ENCODE measurements around the gene PRKAR2B. TPM values are rescaled to one million over a fixed set of nuclear protein-coding genes. Genes with fewer than 3 reads are reported as not detected.
"Not testable (repeated sequence)": the region's sequence is repeated elsewhere in the genome, so short reads cannot be mapped to it uniquely, and the experiment has no call there.

Gene PRKAR2B
- total RNA-seq, 2 donors from 2014 or later, result 1.1 to 1.6 TPM

GRCh38 chr7:107130487-107131220, 86.1 kb downstream of the PRKAR2B start:
- Mint-ChIP-seq H3K27me3 (ENCODE audit: low read depth) (peaks cover 3% of the 10 kb centered on the region), H3K27ac (no peak overlapping the region), H3K4me1 (ENCODE audit: low read depth) (peaks cover 11% of the 10 kb centered on the region), H3K36me3 (ENCODE audit: insufficient read depth in 2 of 2) (peaks cover 0 to 2% of the 10 kb centered on the region in 2 donors), H3K4me3 (no peak overlapping the region), H3K9me3 (peaks cover 0 to 2% of the 10 kb centered on the region in 2 donors)
- DNase-seq, result no peak
- ATAC-seq (replicated peaks in 1 of 2), result no peak

DNA sequence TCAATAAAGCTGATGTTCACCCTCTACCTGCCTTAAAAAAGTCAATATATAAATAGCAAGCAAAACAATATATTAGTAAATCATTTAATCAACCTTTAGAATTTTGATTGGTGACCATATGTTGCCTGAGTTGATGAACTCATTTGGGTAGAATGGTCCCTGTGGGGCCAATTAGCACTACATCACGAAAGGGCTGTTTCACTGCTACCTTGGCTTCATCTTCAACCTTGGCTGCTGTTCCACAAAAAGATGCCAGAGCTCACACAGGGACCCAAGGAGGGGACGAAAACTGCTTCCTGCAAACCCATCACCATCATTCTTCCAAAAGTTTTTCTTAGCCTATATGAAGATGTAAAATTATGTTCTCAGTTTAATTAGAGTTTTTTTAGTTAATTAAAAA, 88.9 kb downstream of the PRKAR2B start:
- Mint-ChIP-seq H3K27ac (no peak overlapping the region), H3K4me1 (ENCODE audit: low read depth) (no peaks in the 10 kb centered on the region), H3K9me3 (peaks cover 0 to 2% of the 10 kb centered on the region in 2 donors), H3K36me3 (ENCODE audit: insufficient read depth in 2 of 2) (peaks cover 0 to 2% of the 10 kb centered on the region in 2 donors), H3K4me3 (no peak overlapping the region), H3K27me3 (ENCODE audit: low read depth) (peaks cover 5% of the 10 kb centered on the region)
- DNase-seq (no peak), ATAC-seq (replicated peaks in 1 of 2) (no peak)

DNA sequence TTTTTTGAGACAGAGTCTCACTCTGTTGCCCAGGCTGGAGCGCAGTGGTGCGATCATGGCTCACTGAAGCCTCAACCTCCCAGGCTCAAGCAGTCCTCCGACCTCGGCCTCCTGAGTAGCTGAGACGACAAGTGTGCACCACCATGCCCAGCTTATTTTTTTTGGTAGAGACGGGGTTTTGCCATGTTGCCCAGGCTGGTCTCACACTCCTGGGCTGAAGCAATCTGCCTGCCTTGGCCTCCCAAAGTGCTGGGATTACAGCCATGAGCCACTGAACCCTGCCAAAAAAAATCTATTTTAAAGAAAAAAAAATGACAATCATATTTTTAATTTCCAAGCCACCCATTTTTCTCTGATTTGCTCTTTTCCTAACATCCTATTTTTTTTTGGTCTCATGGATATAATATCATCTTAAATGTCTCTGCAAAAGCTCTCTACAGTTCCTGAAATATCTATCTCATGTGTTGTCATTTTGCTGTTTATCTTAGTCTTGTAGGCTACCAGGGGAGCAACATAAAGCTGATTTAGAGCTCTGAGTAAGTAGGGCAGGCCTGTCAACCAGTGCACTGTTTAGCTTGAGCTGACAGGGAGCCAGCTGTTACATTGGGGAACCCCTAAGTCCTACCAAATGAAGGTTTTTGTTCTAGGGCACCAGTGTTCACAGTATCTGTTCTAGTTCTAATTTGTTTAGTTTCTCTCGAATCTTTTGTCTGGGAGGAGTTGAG, 94.4 kb downstream of the PRKAR2B start:
- no peaks in the 10 kb centered on the region for H3K4me1 Mint-ChIP-seq (ENCODE audit: low read depth)
- peaks cover 10% of the 10 kb centered on the region for H3K27me3 Mint-ChIP-seq (ENCODE audit: low read depth)
- ATAC-seq (replicated peaks in 1 of 2) (no peak), DNase-seq (no peak)
- H3K27ac Mint-ChIP-seq, result no peak overlapping the region
- peaks cover 0 to 2% of the 10 kb centered on the region in 2 donors for H3K36me3 Mint-ChIP-seq (ENCODE audit: insufficient read depth in 2 of 2)
- H3K4me3 Mint-ChIP-seq, result no peak overlapping the region
- peaks cover 0 to 2% of the 10 kb centered on the region in 2 donors for H3K9me3 Mint-ChIP-seq

- not testable (repeated sequence) for DNase-seq; H3K4me1 Mint-ChIP-seq (ENCODE audit: low read depth); ATAC-seq (replicated peaks in 1 of 2); H3K4me3 Mint-ChIP-seq; H3K27me3 Mint-ChIP-seq (ENCODE audit: low read depth); H3K9me3 Mint-ChIP-seq; H3K27ac Mint-ChIP-seq; H3K36me3 Mint-ChIP-seq (ENCODE audit: insufficient read depth in 2 of 2)
These were observed 99.4 kb downstream of the PRKAR2B start for GRCh38 chr7:107143875-107144274.

DNA sequence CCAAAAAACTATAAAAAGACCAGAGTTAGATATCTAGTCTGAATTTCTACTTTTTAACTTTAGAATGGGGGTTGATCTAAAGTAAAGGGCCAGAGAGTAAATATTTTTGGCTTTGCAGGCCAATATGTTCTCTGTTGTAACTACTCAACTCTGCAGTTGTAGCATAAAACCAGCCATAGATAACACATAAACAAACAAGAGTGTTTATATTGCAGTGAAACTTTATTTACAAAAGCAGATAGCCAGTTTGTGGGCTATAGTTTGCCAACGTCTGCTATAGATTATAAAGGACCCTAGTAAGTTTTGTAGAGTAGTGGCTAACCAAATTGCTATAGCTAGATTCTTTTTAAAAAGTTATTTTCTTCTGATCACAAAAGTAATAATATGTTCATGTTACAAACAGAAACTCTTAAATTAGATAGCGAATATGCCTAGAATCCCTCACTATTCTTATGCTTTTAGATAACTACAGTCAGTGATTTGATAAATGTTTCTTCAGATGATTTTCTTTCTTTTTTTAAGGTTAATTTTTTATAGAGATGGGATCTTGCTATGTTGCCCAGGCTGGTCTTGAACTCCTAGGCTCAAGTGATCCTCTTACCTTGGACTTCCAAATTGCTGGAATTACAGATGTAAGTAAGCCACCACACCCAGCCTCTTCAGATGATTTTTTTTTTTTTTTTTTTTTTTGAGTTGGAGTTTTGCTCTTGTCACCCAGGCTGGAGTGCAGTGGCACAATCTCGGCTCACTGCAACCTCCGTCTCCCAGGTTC, 100.7 kb downstream of the PRKAR2B start:
- H3K4me1 Mint-ChIP-seq (ENCODE audit: low read depth), result peaks cover 5% of the 10 kb centered on the region
- no peaks in the 10 kb centered on the region for H3K9me3 Mint-ChIP-seq
- no peaks in the 10 kb centered on the region for H3K27me3 Mint-ChIP-seq (ENCODE audit: low read depth)
- H3K27ac Mint-ChIP-seq, result no peak overlapping the region
- no peak overlapping the region for H3K4me3 Mint-ChIP-seq
- DNase-seq (no peak), ATAC-seq (replicated peaks in 1 of 2) (no peak)
- no peaks in the 10 kb centered on the region for H3K36me3 Mint-ChIP-seq (ENCODE audit: insufficient read depth in 2 of 2)

GRCh38 chr7:107147464-107148393, 103.2 kb downstream of the PRKAR2B start:
- H3K4me1 Mint-ChIP-seq (ENCODE audit: low read depth), result peaks cover 5% of the 10 kb centered on the region
- H3K9me3 Mint-ChIP-seq, result no peaks in the 10 kb centered on the region
- no peak overlapping the region for H3K4me3 Mint-ChIP-seq
- no peak overlapping the region for H3K27ac Mint-ChIP-seq
- no peaks in the 10 kb centered on the region for H3K27me3 Mint-ChIP-seq (ENCODE audit: low read depth)
- H3K36me3 Mint-ChIP-seq (ENCODE audit: insufficient read depth in 2 of 2), result no peaks in the 10 kb centered on the region
- ATAC-seq (replicated peaks in 1 of 2) (peak; percentile 67 to 80), DNase-seq (peak; percentile 23 to 42)

DNA sequence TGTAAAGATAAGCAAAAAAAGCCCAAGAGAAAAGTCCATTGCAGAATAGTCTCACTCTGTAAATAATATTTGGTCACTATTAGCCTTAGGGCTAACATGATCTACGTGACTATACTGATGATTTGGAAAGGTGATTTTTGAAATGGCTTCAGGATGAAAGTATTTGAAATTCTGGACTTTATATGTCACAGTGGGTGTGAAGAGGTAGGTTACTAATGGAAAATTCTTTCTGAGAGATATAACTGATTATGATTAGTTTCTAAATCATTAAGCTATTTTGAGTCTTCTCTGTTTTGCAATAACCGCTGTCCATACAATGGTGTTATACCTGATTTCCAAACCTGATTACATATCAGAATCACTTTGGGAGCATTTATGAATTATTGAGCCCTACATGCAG, 104.2 kb downstream of the PRKAR2B start:
- no peak for ATAC-seq (replicated peaks in 1 of 2)
- Mint-ChIP-seq H3K4me3 (no peak overlapping the region), H3K27ac (no peak overlapping the region), H3K36me3 (ENCODE audit: insufficient read depth in 2 of 2) (no peaks in the 10 kb centered on the region), H3K9me3 (no peaks in the 10 kb centered on the region), H3K4me1 (ENCODE audit: low read depth) (peaks cover 5% of the 10 kb centered on the region), H3K27me3 (ENCODE audit: low read depth) (no peaks in the 10 kb centered on the region)
- no peak for DNase-seq

DNA sequence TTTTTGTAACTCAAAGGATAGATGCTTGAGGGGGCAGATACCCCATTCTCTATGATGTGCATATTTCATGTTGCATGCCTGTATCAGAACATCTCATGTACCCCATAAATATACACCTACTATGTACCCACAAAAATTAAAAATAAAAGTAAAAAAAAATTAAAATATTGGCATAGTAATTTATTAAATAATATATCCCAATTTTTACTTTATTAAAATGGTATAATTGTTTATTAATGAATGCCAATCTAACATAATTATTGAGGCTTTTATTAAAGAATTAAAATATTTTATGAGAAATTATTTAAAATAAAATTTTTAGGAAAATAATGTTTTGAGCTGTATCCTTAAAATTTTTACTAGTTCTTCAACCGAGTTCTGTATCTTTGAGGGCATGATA, 105.4 kb downstream of the PRKAR2B start:
- DNase-seq, result no peak
- Mint-ChIP-seq H3K27ac (no peak overlapping the region), H3K27me3 (ENCODE audit: low read depth) (no peaks in the 10 kb centered on the region), H3K4me3 (no peak overlapping the region), H3K4me1 (ENCODE audit: low read depth) (peaks cover 5% of the 10 kb centered on the region), H3K9me3 (no peaks in the 10 kb centered on the region), H3K36me3 (ENCODE audit: insufficient read depth in 2 of 2) (no peaks in the 10 kb centered on the region)
- ATAC-seq (replicated peaks in 1 of 2), result no peak

GRCh38 chr7:107150375-107151073, 106.0 kb downstream of the PRKAR2B start:
- no peaks in the 10 kb centered on the region for H3K27me3 Mint-ChIP-seq (ENCODE audit: low read depth)

GRCh38 chr7:107151538-107151937, 107.0 kb downstream of the PRKAR2B start:
- H3K36me3 Mint-ChIP-seq (ENCODE audit: insufficient read depth in 2 of 2), result no peaks in the 10 kb centered on the region
- H3K27me3 Mint-ChIP-seq (ENCODE audit: low read depth), result no peaks in the 10 kb centered on the region
- no peak overlapping the region for H3K4me3 Mint-ChIP-seq
- DNase-seq, result no peak
- ATAC-seq (replicated peaks in 1 of 2), result no peak
- H3K4me1 Mint-ChIP-seq (ENCODE audit: low read depth), result peaks cover 5% of the 10 kb centered on the region
- no peaks in the 10 kb centered on the region for H3K9me3 Mint-ChIP-seq
- no peak overlapping the region for H3K27ac Mint-ChIP-seq

More at GRCh38 chr7:107150375-107151073, 106.0 kb downstream of the PRKAR2B start:
- ATAC-seq (replicated peaks in 1 of 2), result peak; percentile 56 to 73
- Mint-ChIP-seq H3K4me1 (ENCODE audit: low read depth) (peaks cover 5% of the 10 kb centered on the region), H3K4me3 (no peak overlapping the region), H3K27ac (no peak overlapping the region), H3K9me3 (no peaks in the 10 kb centered on the region), H3K36me3 (ENCODE audit: insufficient read depth in 2 of 2) (no peaks in the 10 kb centered on the region)
- peak; percentile 67 to 75 for DNase-seq

DNA sequence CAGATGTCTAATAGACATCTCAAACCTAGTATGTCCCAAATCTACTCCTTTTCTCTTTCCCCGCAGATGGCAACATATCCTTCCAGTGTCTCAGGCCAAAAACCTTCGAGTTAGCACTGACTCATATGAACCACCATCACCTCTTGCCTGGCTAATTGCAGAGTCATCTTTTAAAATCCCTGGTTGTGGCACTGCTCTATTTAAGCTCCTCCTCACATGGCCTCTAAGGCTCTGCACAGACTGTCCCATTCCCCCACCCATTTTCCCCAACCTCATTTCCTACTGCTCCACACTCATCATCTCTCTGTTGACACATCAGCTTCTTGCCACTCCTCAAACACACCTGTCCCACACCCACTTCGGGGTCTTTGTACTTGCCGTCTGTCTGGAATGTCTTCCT, 107.5 kb downstream of the PRKAR2B start:
- peak in 1 of 2 donors; percentile 51 for ATAC-seq (replicated peaks in 1 of 2)
- Mint-ChIP-seq H3K36me3 (ENCODE audit: insufficient read depth in 2 of 2) (no peaks in the 10 kb centered on the region), H3K27ac (no peak overlapping the region), H3K4me3 (no peak overlapping the region), H3K4me1 (ENCODE audit: low read depth) (peaks cover 5% of the 10 kb centered on the region), H3K9me3 (no peaks in the 10 kb centered on the region), H3K27me3 (ENCODE audit: low read depth) (no peaks in the 10 kb centered on the region)
- DNase-seq, result no peak

DNA sequence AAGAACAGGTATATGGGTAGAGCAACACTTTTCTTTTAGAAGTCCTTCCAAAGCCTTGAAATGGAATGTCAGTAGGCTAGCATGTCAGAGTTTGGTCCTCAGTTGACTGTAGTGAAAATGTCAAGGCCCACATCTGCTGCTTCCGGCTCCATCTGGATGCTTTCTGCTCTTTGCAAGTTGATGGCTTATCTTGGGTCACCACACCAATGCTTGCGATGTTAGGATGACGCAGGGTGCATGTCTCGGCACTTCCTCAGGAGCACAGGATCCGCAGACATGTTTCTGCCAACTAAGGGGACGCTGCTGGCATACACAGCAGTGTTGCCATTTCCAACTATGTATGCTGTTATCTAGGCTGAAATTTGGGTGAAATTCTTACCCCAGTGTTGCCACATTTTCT, 110.3 kb downstream of the PRKAR2B start:
- no peak overlapping the region for H3K4me3 Mint-ChIP-seq
- no peaks in the 10 kb centered on the region for H3K36me3 Mint-ChIP-seq (ENCODE audit: insufficient read depth in 2 of 2)
- ATAC-seq (replicated peaks in 1 of 2) (no peak), DNase-seq (no peak)
- H3K4me1 Mint-ChIP-seq (ENCODE audit: low read depth), result no peaks in the 10 kb centered on the region
- no peaks in the 10 kb centered on the region for H3K27me3 Mint-ChIP-seq (ENCODE audit: low read depth)
- no peaks in the 10 kb centered on the region for H3K9me3 Mint-ChIP-seq
- no peak overlapping the region for H3K27ac Mint-ChIP-seq

Measured in activated T-cell treated with anti-CD3 and anti-CD28 coated beads, Interleukin-2, amount 50 U/mL, for 72 hours (primary cell).